Adrenal gland (tissue), 12 donors: Measurements from ENCODE around the gene TMEM132C. TPM values are rescaled to one million over a fixed set of nuclear protein-coding genes. Genes with fewer than 3 reads are reported as not detected.

Experiments used
- DNase-seq, 7 donors: peaks; one replicate each; pipeline ENCODE4 v3.0.0-alpha.2; 2019 to 2020
- H3K27ac ChIP-seq, 5 donors: fragments of 200-600 bp; sonication (generic) in 4 of 5; 1 replicate in 3 of 5; 2 replicates in 2 of 5; pipeline versions ENCODE4 v1.5.1 to v1.8.0; 2016 to 2020; ENCODE audit warnings: mild to moderate bottlenecking in 1 of 5
- H3K27me3 ChIP-seq: fragments of 200-600 bp; 2 replicates; pipeline ENCODE4 v1.8.0; 2021
- H3K36me3 ChIP-seq, 2 donors: fragments of 200-600 bp; replicated peaks in 1 of 2; 1 replicate in 1 of 2; 2 replicates in 1 of 2; pipeline versions ENCODE4 v1.5.1 to v1.8.0; 2018 to 2022
- H3K4me1 ChIP-seq, 2 donors: fragments of 200-600 bp; replicated peaks in 1 of 2; 1 replicate in 1 of 2; 2 replicates in 1 of 2; pipeline versions ENCODE4 v1.5.1 to v1.8.0; 2018 to 2021
- H3K4me3 ChIP-seq, 4 donors: fragments of 200-600 bp; sonication (generic) in 3 of 4; one replicate each; pipeline ENCODE4 v1.5.1; 2016 to 2018
- H3K9me3 ChIP-seq, 3 donors: fragments of 200-600 bp; sonication (generic) in 1 of 3; replicated peaks in 1 of 3; 1 replicate in 2 of 3; 2 replicates in 1 of 3; pipeline versions ENCODE4 v1.5.1 to v1.8.0; 2016 to 2021
- CTCF ChIP-seq, 6 experiments: fragments of 450-650 bp in 4 of 6; fragments of 200-600 bp in 2 of 6; sonication (generic) in 1 of 6; IDR thresholded peaks; 1 replicate in 5 of 6; 2 replicates in 1 of 6; pipeline versions ENCODE4 v1.5.1 to v1.8.0; 2016 to 2021; ENCODE audit warnings: antibody characterized with exemption in 6 of 6, mild to moderate bottlenecking in 2 of 6, moderate library complexity in 1 of 6
- POLR2A ChIP-seq, 2 donors: fragments of 450-650 bp; IDR thresholded peaks; one replicate each; pipeline ENCODE4 v1.6.1; 2017; ENCODE audit warnings: antibody characterized with exemption in 2 of 2, mild to moderate bottlenecking in 2 of 2, moderate library complexity in 1 of 2
- WGBS, 4 donors: extraction: QIAGEN DNeasy Blood & Tissue Kit in 2 of 4; methylation state at CpG; one replicate each; pipeline versions ENCODE4 v1.1.5 to v1.1.7; 2013 to 2017; 5-methylcytosine and 5-hydroxymethylcytosine counted together
- intact Hi-C, 2 donors: fragments of 100-400 bp; cut with DNase I; formaldehyde crosslinking; loops; one replicate each; pipeline versions ENCODE4 v1.14.1 to v1.15.0; 2022 to 2023
- polyA plus RNA-seq, 3 donors: library from polyadenylated mRNA; stranded (reverse); fragments of 200-250 nt in 2 of 3; fragments of 350-450 nt in 1 of 3; fragmentation: Illumina TruSeq in 1 of 3; extraction: RNeasy Lipid Tissue Mini Kit (QIAGEN cat#74804) in 1 of 3; gene quantifications; one replicate each; pipeline ENCODE4 v1.2.3, GENCODE V29; 2013 to 2014
- total RNA-seq, 9 donors: library from RNA; depleted of rRNA in 4 of 9; stranded (reverse); fragments of >200 nt in 4 of 9; fragments of 120-200 nt in 1 of 9; fragmentation: NEBNext Ultra II Directional in 1 of 9; extraction: Animal tissue kit (Norgen Biotek cat#: 25700) in 1 of 9; gene quantifications; one replicate each; pipeline versions ENCODE4 v1.1.0 to v1.2.4, GENCODE V29; 2013 to 2023
- donor health status: healthy with polysubstance abuse.
- donor health status: Bipolar disorder and iron deficiency.
- donor health status: DM: yes; HTN: yes; CAD: no.
- donor health status: DM: no; HTN: no; CAD: no.
- donor health status: DM: no; HTN: no; CAD: no.
- donor health status: DM: yes; HTN: yes; CAD: no.

The TMEM132C gene
- total and polyA plus RNA-seq, 12 donors, result 1.2 to 4.2 (median 2.5) TPM

- 15 to 21% (median 19%) methylated on average over 10 of the region's 10 CpGs for WGBS, 4 donors
- H3K4me3 ChIP-seq, result no peak overlapping the region
- no peaks in the 10 kb centered on the region for H3K36me3 ChIP-seq
- H3K27me3 ChIP-seq, result no peaks in the 10 kb centered on the region
- TF ChIP-seq CTCF (IDR thresholded peaks at IDR 0.05) (no peak), POLR2A (IDR thresholded peaks at IDR 0.05) (no peak)
- H3K9me3 ChIP-seq, result no peaks in the 10 kb centered on the region
- intact Hi-C loops, result no loop called here
- peaks cover 0 to 5% of the 10 kb centered on the region in 2 donors for H3K4me1 ChIP-seq
- H3K27ac ChIP-seq, result no peak overlapping the region
- DNase-seq, result no peak
Measured at GRCh38 chr12:128337431-128338170, 70.6 kb downstream of the TMEM132C start.

- H3K36me3 ChIP-seq, result no peaks in the 10 kb centered on the region
- H3K27ac ChIP-seq, result no peak overlapping the region
- H3K4me1 ChIP-seq, result peaks cover 0 to 5% of the 10 kb centered on the region in 2 donors
- WGBS, 4 donors, result 8 to 15% (median 13%) methylated on average over 9 of the region's 9 CpGs
- intact Hi-C loops, result no loop called here
- H3K9me3 ChIP-seq, result no peaks in the 10 kb centered on the region
- H3K4me3 ChIP-seq, result no peak overlapping the region
- no peaks in the 10 kb centered on the region for H3K27me3 ChIP-seq
- no peak for TF ChIP-seq POLR2A (IDR thresholded peaks at IDR 0.05)
- no peak for TF ChIP-seq CTCF (IDR thresholded peaks at IDR 0.05)
- DNase-seq, result no peak
Measured at GRCh38 chr12:128338386-128339125, 71.6 kb downstream of the TMEM132C start.

- no peak overlapping the region for H3K4me3 ChIP-seq
- peak in 2 of 7 donors; percentile 22 to 51 for DNase-seq
- TF ChIP-seq CTCF (IDR thresholded peaks at IDR 0.05), result no peak
- TF ChIP-seq POLR2A (IDR thresholded peaks at IDR 0.05), result no peak
- intact Hi-C loops, result no loop called here
- no peak overlapping the region for H3K27ac ChIP-seq
- no peaks in the 10 kb centered on the region for H3K9me3 ChIP-seq
- no peaks in the 10 kb centered on the region for H3K36me3 ChIP-seq
- H3K27me3 ChIP-seq, result no peaks in the 10 kb centered on the region
- H3K4me1 ChIP-seq, result peaks cover 0 to 5% of the 10 kb centered on the region in 2 donors
- 2 to 11% (median 6%) methylated on average over 5 to 6 of the region's 6 CpGs for WGBS, 4 donors
Measured at GRCh38 chr12:128339126-128339520, 72.2 kb downstream of the TMEM132C start.

GRCh38 chr12:128339631-128340030, 72.7 kb downstream of the TMEM132C start:
- TF ChIP-seq CTCF (IDR thresholded peaks at IDR 0.05), result no peak
- no peak for TF ChIP-seq POLR2A (IDR thresholded peaks at IDR 0.05)
- H3K27me3 ChIP-seq, result no peaks in the 10 kb centered on the region
- WGBS, 4 donors, result 30 to 62% (median 53%) methylated on average over 1 of the region's 1 CpG
- intact Hi-C loops, result no loop called here
- no peak overlapping the region for H3K4me3 ChIP-seq
- H3K36me3 ChIP-seq, result no peaks in the 10 kb centered on the region
- H3K27ac ChIP-seq, result no peak overlapping the region
- H3K9me3 ChIP-seq, result no peaks in the 10 kb centered on the region
- DNase-seq, result no peak
- H3K4me1 ChIP-seq, result peaks cover 0 to 5% of the 10 kb centered on the region in 2 donors
